GM19395 (cell line): ENCODE measurements around the gene PFDN2.

ENCODE experiments used
- ATAC-seq: cut with Tn5 transposase; IDR thresholded peaks from one replicate; pipeline ENCODE4 v1.9.1; 2021; ENCODE audit warnings: mild to moderate bottlenecking, moderate library complexity; ENCODE audit not compliant: unreplicated experiment

The PFDN2 gene

GRCh38 chr1:161106431-161106830 is 11.4 kb downstream of the PFDN2 start:
- ATAC-seq: no peak

GRCh38 chr1:161100556-161100955 is 17.3 kb downstream of the PFDN2 start:
- ATAC-seq: no peak

DNA sequence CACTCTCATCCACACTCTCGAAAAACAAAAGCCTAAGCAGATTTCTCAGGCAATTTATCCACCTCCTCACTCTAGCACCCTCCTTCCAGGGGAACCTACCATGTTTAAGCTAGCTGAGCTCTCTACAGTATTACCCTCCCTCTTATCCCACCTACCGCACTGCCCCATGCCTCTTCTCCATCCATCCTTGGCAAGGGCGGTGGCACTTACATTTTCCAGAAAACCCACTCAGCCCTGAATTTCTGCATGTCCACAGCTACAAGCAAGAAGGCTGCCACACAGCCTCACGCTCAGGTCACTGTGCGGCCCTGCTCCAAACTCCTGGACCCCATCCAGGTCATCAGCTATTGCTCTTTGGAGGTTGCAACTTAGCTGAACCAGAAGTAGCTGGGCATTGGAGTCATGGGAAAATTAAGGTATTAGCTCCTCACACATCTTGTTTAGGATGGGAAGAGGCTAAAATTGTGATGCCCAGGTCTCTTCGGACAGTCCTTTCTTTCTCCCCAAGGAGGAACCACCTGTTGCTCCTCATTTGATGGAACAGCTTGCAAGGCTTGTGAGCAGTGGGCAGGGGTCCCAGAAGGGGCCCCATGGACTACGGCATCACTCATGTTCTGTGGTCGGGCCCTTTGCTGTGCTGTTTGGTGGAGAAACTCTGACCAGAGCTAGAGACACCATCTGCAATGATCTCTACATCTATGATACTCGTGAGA is 18.6 kb downstream of the PFDN2 start:
- ATAC-seq: no peak

GRCh38 chr1:161098210-161099068 is 19.4 kb downstream of the PFDN2 start, which contains the start of gene KLHDC9:
TSS of gene KLHDC9 (plus strand) at chr1:161098361. CDS start at chr1:161098536, 175 bp downstream.
- peak; percentile 74 for ATAC-seq

GRCh38 chr1:161096530-161096929 is 21.3 kb downstream of the PFDN2 start:
- ATAC-seq: peak; percentile 4

GRCh38 chr1:161096015-161096414 is 21.8 kb downstream of the PFDN2 start:
- ATAC-seq: peak; percentile 49

GRCh38 chr1:161095230-161095629 is 22.6 kb downstream of the PFDN2 start:
- no peak for ATAC-seq

DNA sequence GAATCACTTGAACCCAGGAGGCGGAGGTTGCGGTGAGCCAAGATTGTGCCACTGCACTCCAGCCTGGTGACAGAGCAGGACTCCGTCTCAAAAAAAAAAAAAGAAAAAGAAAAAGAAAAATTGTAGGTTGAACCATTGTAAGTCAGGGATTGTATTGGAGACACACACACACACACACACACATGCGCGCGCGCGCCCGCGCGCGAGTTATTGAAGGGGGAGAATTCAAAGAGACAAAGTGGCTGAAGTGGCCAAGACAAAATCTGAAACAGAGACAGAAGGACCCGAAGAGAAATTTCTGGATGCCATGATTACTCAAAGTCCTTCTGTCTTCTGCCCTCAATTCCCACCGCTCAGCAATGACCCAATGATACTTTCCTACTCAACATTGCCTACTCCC is 23.4 kb downstream of the PFDN2 start:
- no peak for ATAC-seq

DNA sequence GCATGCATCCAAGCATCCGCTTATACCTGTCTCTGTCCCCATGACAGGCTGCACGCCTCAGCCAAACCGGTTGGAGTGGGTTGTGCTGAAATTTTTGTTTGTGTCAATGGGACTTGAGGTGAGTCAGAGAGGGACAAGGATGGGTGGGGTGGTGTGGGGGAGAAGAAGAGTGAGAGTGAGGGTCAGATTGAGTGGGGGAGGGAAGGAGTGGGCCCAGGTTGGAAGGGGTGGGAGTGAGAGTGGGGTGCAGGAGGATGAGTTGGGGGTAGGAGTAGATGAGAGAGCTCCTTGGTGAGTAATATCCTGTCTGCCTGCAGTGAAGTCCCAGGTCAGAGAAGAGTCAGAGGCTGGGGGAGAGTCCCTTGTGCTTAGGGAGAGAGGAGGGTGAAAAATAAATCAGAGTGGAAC is 25.2 kb downstream of the PFDN2 start:
- ATAC-seq: no peak

DNA sequence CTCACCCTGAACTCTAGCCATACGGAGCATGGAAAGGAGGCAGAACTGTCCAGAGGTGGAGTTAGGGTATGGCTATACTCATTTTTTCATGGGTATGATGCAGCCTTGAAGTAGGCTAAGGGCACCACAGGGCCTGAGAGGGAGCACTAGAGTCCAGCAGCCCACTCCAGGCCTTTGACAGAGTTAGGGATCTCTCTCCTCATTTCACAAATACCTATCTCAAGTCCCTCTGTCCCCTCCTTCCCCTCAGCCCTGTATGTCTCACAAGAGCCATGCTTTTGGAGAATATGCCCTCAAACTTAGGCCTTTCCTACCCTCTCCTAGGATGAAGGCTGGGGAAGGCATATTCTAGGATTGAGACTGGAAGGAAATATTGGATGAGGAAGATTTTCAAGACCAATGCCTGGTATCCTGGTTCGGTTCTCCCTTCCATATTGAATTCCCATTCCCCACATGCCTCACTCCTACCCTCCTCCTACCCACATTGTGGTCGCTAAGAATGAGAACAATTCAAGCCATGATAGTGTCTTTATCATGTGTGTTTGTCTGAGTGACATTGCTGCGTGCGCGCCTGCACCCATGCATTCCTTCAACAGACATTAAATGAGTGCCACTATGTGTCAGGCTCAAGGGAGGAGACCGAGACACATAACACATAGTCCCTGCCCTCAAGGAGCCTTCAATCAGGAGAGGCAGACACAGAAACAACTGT is 25.9 kb downstream of the PFDN2 start:
- ATAC-seq: no peak

DNA sequence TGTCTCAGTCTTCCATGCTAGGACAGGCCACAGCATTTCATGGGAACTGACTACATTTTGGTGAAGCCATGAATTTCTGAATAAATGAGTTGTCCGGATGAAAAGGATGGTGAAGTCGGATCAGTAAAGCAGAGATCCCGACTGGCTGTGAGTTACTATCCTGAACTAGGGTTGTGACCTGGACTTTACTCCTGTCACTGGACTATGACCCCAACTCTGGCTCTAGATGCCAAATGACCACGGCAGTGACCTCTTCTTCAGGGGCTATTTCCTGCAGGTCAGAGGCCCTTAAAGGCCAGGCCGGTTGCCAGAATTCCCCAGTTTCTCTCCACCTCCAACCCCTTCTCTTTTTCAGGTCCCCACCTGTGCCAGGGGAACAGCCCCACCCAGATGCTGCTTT is 26.7 kb downstream of the PFDN2 start:
- no peak for ATAC-seq

- no peak for ATAC-seq
Observed at GRCh38 chr1:161090617-161091016, 27.2 kb downstream of the PFDN2 start.

- ATAC-seq: no peak
Observed at GRCh38 chr1:161089938-161090337, 27.9 kb downstream of the PFDN2 start.

- ATAC-seq: no peak
Observed at GRCh38 chr1:161089251-161089924, 28.4 kb downstream of the PFDN2 start, which contains the start of gene NECTIN4. TSS of gene NECTIN4 (minus strand) at chr1:161089558. CDS start at chr1:161089296, 262 bp downstream.

GRCh38 chr1:161088587-161089110 is 29.2 kb downstream of the PFDN2 start:
- no peak for ATAC-seq

DNA sequence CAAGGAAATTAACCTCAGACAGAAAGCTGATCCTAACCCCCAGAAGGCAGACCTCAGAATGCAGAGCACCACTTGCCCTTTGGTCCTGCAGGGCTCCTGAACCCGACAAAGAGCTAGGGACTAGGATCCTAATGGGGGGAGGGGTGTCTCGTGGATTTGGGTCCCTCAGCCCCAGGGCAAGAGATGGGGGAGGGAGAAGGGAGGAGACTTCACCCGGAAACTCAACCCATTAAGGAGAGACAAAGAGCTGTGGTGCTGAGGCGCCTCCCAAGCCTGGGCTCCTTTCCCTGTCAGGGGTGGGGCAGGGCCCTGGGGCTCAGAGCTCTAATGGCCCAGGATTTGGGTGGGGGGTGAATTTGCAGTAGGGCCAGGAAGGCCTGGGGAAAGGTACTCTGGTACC is 31.4 kb downstream of the PFDN2 start:
- ATAC-seq: no peak

DNA sequence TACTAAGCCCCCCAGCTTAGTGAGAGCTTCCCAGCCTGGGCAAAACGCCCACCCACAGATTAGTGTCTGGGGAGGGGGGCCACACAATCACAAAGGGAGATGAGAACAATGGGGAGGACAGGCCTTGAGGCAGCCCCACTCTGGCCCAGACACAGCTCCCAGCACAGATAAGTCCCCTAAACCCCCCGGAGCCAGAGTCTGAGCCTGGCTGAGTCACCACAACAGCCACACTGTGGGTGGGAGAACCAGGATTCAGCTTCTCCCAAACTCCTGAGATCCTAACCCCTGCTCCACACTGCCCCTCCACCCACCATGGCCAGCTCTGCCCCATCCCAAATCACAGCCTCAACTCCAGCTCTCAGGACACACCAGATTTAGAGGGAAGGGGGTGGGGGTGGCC is 32.7 kb downstream of the PFDN2 start:
- no peak for ATAC-seq

DNA sequence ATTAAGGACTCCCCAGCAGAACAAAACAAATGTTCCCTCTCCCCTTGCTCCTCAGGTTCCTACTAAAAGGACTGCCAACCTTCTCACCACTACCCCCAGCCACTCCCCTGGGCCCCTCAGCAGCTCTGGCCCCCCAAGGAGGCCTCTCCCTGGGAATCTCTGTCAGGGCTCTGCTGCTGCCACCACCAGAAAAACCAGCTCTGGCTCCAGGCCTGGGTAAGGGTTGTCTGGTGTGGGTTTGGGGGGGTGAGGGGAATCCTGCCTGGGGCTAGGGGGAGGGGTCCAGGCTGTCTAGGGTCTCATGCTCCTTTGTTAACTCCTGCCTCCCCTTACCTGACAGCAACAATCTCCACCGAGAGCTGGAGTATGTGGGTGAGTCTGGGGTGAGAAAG is 33.2 kb downstream of the PFDN2 start:
- ATAC-seq: no peak

GRCh38 chr1:161083748-161084596 is 33.9 kb downstream of the PFDN2 start:
- no peak for ATAC-seq
